A673 (cell line): Measurements from ENCODE around the gene RANBP3. TPM values are rescaled to one million over a fixed set of nuclear protein-coding genes. Genes with fewer than 3 reads are reported as not detected.

Experiments
- BruUV-seq: library from RNA; stranded (reverse); fragments of 400-500 nt; replicated peaks from 2 replicates; lab custom pipeline; 2021; lab: Mats Ljungman, UMichigan
- CTCF ChIA-PET: fragments of 300-600 bp; sonication (Branson Sonifier 250); formaldehyde crosslinking; loops from one replicate; lab custom pipeline; 2022; ENCODE audit warnings: antibody characterized with exemption; lab: Charles Lee
- POLR2A ChIA-PET: fragments of 300-600 bp; sonication (Branson Sonifier 250); formaldehyde crosslinking; loops from one replicate; lab custom pipeline; 2022; ENCODE audit warnings: antibody characterized with exemption; ENCODE audit not compliant: low non-redundant PET; lab: Charles Lee
- DNase-seq: peaks from one replicate; pipeline ENCODE4 v3.0.0-alpha.2; 2015; ENCODE audit warnings: low spot score
- H3K27ac ChIP-seq: fragments of 200-600 bp; sonication (generic); 2 replicates; pipeline ENCODE4 v1.5.1; 2016; ENCODE audit warnings: mixed run types, low read depth, mild to moderate bottlenecking, mixed read lengths, antibody characterized with exemption, low read length; ENCODE audit not compliant: poor library complexity, severe bottlenecking
- H3K27me3 ChIP-seq: fragments of 200-600 bp; sonication (generic); replicated peaks from 2 replicates; pipeline ENCODE4 v1.6.1; 2017; ENCODE audit warnings: mixed run types, low read depth, mild to moderate bottlenecking, mixed read lengths, antibody characterized with exemption, low read length; ENCODE audit not compliant: insufficient read depth, poor library complexity
- H3K36me3 ChIP-seq: fragments of 200-600 bp; sonication (generic); 2 replicates; pipeline ENCODE4 v1.6.1; 2016; ENCODE audit warnings: mixed run types, mild to moderate bottlenecking, mixed read lengths, antibody characterized with exemption, low read length; ENCODE audit not compliant: insufficient read depth, poor library complexity, severe bottlenecking
- H3K4me1 ChIP-seq: fragments of 200-600 bp; sonication (generic); 2 replicates; pipeline ENCODE4 v1.6.1; 2017; ENCODE audit warnings: mixed run types, mild to moderate bottlenecking, mixed read lengths, antibody characterized with exemption, low read length; ENCODE audit not compliant: insufficient read depth, poor library complexity, severe bottlenecking
- H3K4me3 ChIP-seq: fragments of 200-600 bp; sonication (generic); 2 replicates; pipeline ENCODE4 v1.5.1; 2016; ENCODE audit warnings: low read depth, mixed run types, mild to moderate bottlenecking, mixed read lengths, low read length; ENCODE audit not compliant: poor library complexity, severe bottlenecking
- H3K9me3 ChIP-seq: fragments of 200-600 bp; sonication (generic); 2 replicates; pipeline ENCODE4 v1.6.1; 2016; ENCODE audit warnings: mixed run types, low read depth, mild to moderate bottlenecking, mixed read lengths, antibody characterized with exemption, low read length; ENCODE audit not compliant: poor library complexity, severe bottlenecking
- EZH2 ChIP-seq: fragments of 200-600 bp; sonication (generic); IDR thresholded peaks from 2 replicates; pipeline ENCODE4 v1.6.1; 2017; ENCODE audit warnings: borderline replicate concordance, low read depth, mild to moderate bottlenecking, mixed read lengths, antibody characterized with exemption, low read length; ENCODE audit not compliant: poor library complexity, severe bottlenecking
- intact Hi-C: fragments of 100-400 bp; cut with micrococcal nuclease; formaldehyde crosslinking; loops from one replicate; pipeline ENCODE4 v1.10.0; 2022; ENCODE audit not compliant: unreplicated experiment
- total RNA-seq: library from RNA; stranded (reverse); gene quantifications from 2 replicates; pipeline ENCODE4 v1.2.3, GENCODE V29; 2021
- TF ChIP-seq, protein P1 (sequence below): fragments of 300-800, 200-600 bp; sonication (generic); conservative IDR thresholded peaks from 2 replicates; pipeline ENCODE4 v1.5.1; 2017; ENCODE audit warnings: low read depth, mild to moderate bottlenecking, antibody characterized with exemption, low read length, moderate library complexity, mixed read lengths

The RANBP3 gene
- total RNA-seq, 1 experiment from 2014 or later: 130 TPM

GRCh38 chr19:5968431-5969373, 9.2 kb downstream of the RANBP3 start:
- H3K4me3 ChIP-seq: no peak overlapping the region
- DNase-seq: no peak

DNA sequence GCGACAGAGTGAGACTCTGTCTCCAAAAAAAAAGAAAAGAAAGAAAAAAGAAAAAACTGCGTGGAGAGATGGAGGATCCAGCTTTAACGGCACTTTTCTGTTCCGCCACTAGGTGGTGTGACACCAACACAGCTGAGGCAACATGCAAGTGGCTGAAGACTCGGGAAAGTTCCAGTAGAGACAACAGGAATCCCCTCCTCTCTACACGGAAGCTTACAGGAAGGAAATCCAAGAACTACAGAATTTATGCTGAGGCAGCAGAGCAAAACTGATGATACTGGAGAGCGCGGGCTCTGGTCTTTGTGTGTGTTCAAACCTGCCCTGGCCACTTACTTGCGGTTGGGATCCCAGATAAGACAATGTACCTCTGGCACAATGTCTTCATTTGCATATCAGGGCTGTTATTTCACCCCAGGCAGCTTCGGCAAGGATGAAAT, 9.9 kb downstream of the RANBP3 start:
- peaks cover 25% of the 10 kb centered on the region for H3K4me1 ChIP-seq
- BruUV-seq: no TSS peak
- H3K36me3 ChIP-seq: no peaks in the 10 kb centered on the region
- no peaks in the 10 kb centered on the region for H3K9me3 ChIP-seq
- ChIA-PET CTCF (interaction anchor here (0.6 to 2.5 kb wide), 10 partner anchors 11 to 164 kb away, joined by 3 to 18 read pairs (median 5); partner anchors contain the start of genes NDUFA11, RANBP3 and VMAC), POLR2A (no interaction called here)
- no peak overlapping the region for H3K4me3 ChIP-seq
- intact Hi-C loops: no loop called here
- no peak for TF ChIP-seq EZH2
- TF ChIP-seq, protein P1, sequence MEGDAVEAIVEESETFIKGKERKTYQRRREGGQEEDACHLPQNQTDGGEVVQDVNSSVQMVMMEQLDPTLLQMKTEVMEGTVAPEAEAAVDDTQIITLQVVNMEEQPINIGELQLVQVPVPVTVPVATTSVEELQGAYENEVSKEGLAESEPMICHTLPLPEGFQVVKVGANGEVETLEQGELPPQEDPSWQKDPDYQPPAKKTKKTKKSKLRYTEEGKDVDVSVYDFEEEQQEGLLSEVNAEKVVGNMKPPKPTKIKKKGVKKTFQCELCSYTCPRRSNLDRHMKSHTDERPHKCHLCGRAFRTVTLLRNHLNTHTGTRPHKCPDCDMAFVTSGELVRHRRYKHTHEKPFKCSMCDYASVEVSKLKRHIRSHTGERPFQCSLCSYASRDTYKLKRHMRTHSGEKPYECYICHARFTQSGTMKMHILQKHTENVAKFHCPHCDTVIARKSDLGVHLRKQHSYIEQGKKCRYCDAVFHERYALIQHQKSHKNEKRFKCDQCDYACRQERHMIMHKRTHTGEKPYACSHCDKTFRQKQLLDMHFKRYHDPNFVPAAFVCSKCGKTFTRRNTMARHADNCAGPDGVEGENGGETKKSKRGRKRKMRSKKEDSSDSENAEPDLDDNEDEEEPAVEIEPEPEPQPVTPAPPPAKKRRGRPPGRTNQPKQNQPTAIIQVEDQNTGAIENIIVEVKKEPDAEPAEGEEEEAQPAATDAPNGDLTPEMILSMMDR: peak; percentile 92
- DNase-seq: peak; percentile 89
- peak overlapping the region; percentile 75 for H3K27ac ChIP-seq
- H3K27me3 ChIP-seq: no peaks in the 10 kb centered on the region

More at GRCh38 chr19:5968431-5969373, 9.2 kb downstream of the RANBP3 start:
- H3K9me3 ChIP-seq: no peaks in the 10 kb centered on the region
- H3K4me1 ChIP-seq: peaks cover 25% of the 10 kb centered on the region
- CTCF ChIA-PET: interaction anchor here (0.6 to 2.5 kb wide), 10 partner anchors 10 to 165 kb away, joined by 3 to 18 read pairs (median 5); partner anchors contain the start of genes NDUFA11, RANBP3 and VMAC
- no peaks in the 10 kb centered on the region for H3K27me3 ChIP-seq
- BruUV-seq: no TSS peak
- POLR2A ChIA-PET: no interaction called here
- intact Hi-C loops: no loop called here
- TF ChIP-seq, protein P1: no peak
- no peak for TF ChIP-seq EZH2
- peak overlapping the region; percentile 75 for H3K27ac ChIP-seq
- no peaks in the 10 kb centered on the region for H3K36me3 ChIP-seq

DNA sequence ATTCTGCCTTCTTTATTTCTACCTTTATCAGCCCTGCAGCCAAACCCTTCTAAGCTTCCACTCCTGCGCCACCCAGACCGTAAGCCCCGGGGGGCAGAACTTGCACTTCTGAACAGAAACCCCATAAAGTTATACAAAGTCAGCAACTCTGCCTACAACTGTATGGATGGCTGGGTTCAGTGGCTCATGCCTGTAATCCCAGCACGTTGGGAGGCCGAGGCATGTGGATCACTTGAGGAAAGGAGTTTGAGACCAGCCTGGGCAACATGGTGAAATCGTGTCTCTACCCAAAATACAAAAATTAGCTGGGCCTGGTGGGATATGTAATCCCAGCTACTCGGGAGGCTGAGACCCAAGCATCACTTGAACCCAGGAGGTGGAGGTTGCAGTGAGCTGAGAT, 10.4 kb downstream of the RANBP3 start:
- DNase-seq: no peak
- no peaks in the 10 kb centered on the region for H3K27me3 ChIP-seq
- H3K36me3 ChIP-seq: no peaks in the 10 kb centered on the region
- peaks cover 29% of the 10 kb centered on the region for H3K4me1 ChIP-seq
- TF ChIP-seq EZH2: no peak
- TF ChIP-seq, protein P1: no peak
- H3K4me3 ChIP-seq: no peak overlapping the region
- peak overlapping the region; percentile 75 for H3K27ac ChIP-seq
- intact Hi-C loops: no loop called here
- no TSS peak for BruUV-seq
- H3K9me3 ChIP-seq: no peaks in the 10 kb centered on the region
- ChIA-PET POLR2A (no interaction called here), CTCF (interaction anchor here (0.9 to 2.5 kb wide), 9 partner anchors 11 to 164 kb away, joined by 3 to 18 read pairs (median 5); partner anchors contain the start of genes NDUFA11, RANBP3 and VMAC)
